Measurements from ENCODE around the gene NFE2L1. TPM values are rescaled to one million over a fixed set of nuclear protein-coding genes. Genes with fewer than 3 reads are reported as not detected.

The NFE2L1 gene
- polyA plus RNA-seq, 2 of the 4 experiments (the other 2 are of a cell fraction) = 108 to 283 TPM

- CTCF ChIA-PET = interaction anchor here (0.9 to 14.0 kb wide), 9 partner anchors 9 to 136 kb away, joined by 3 to 152 read pairs (median 4); partner anchors contain the start of genes NFE2L1 and SNX11
- FAIRE-seq (no peak), DNase-seq (ENCODE audit: low read depth in 1 of 2, low spot score in 1 of 2) (no peak), ATAC-seq (no peak)
- POLR2A ChIA-PET = interaction anchor here (1.8 kb wide), 1 partner anchor 14 kb away, joined by 5 read pairs; no protein-coding TSS in a partner anchor
- whole genome bisulfite sequencing (ENCODE audit: missing lambda C conversion rate) = 90% methylated on average over 4 of the region's 4 CpGs
- Histone ChIP-seq H3K27ac (no peak overlapping the region), H3K4me3 (no peak overlapping the region), H3K4me1 (peaks cover 23% of the 10 kb centered on the region), H3K9me3 (no peaks in the 10 kb centered on the region), H3K4me2 (no peak overlapping the region)
- TF ChIP-seq EHMT2 (IDR thresholded peaks at IDR 0.05; ENCODE audit: low read depth) (no peak), NPAS2 (CRISPR knock-in tag; IDR thresholded peaks at IDR 0.05; ENCODE audit: borderline replicate concordance) (no peak), PBX3 (IDR thresholded peaks at IDR 0.05) (no peak), BHLHE40 (IDR thresholded peaks at IDR 0.05; ENCODE audit: low read depth, low read length) (no peak)
Observed at GRCh38 chr17:48095611-48096010, 47.5 kb downstream of the NFE2L1 start.

GRCh38 chr17:48100160-48100559 lies 52.0 kb downstream of the NFE2L1 start:
- Histone ChIP-seq H3K4me1 (peaks cover 25% of the 10 kb centered on the region), H3K9me3 (no peaks in the 10 kb centered on the region), H3K4me2 (peak overlapping the region; percentile 91), H3K4me3 (peak overlapping the region; percentile 76), H3K27ac (peak overlapping the region; percentile 89 to 90)
- TF ChIP-seq SMC3 (IDR thresholded peaks at IDR 0.05) (no peak), EP300 (IDR thresholded peaks at IDR 0.05) (no peak), MYC (IDR thresholded peaks at IDR 0.05; ENCODE audit: borderline replicate concordance, low read length) (no peak), MAZ (IDR thresholded peaks at IDR 0.05; ENCODE audit: borderline replicate concordance, low read depth, low read length) (no peak), CHD4 (IDR thresholded peaks at IDR 0.05; ENCODE audit: borderline replicate concordance) (no peak), E2F6 (IDR thresholded peaks at IDR 0.05; ENCODE audit: borderline replicate concordance, low read depth) (no peak), EHF (CRISPR knock-in tag; IDR thresholded peaks at IDR 0.05) (no peak), NFE2L2 (conservative IDR thresholded peaks at IDR 0.05; ENCODE audit: low read length) (no peak), POLR2A (IDR thresholded peaks at IDR 0.05; ENCODE audit: low read length) (no peak), HES2 (IDR thresholded peaks at IDR 0.05) (no peak)
- FAIRE-seq = no peak
- WGBS (ENCODE audit: missing lambda C conversion rate) = 32% methylated on average over 10 of the region's 10 CpGs
- CTCF ChIA-PET = interaction anchor here (0.8 to 14.0 kb wide), 6 partner anchors 8 to 122 kb away, joined by 3 to 152 read pairs (median 8); no protein-coding TSS in a partner anchor
- POLR2A ChIA-PET = interaction anchor here (1.0 to 1.5 kb wide), 5 partner anchors 38 to 76 kb away, joined by 3 to 8 read pairs (median 3); partner anchors contain the start of gene NFE2L1
- DNase-seq (ENCODE audit: low read depth in 1 of 2, low spot score in 1 of 2) = no peak
- ATAC-seq = no peak

- WGBS (ENCODE audit: missing lambda C conversion rate) = 4% methylated on average over 23 of the region's 23 CpGs
Observed at GRCh38 chr17:48100591-48101011, 52.4 kb downstream of the NFE2L1 start.

GRCh38 chr17:48101012-48101720 lies 53.0 kb downstream of the NFE2L1 start, which contains the start of gene CBX1:
CBX1 (minus strand) TSS chr17:48101478; CDS start chr17:48077004, 24,474 bp downstream.
- DNase-seq (ENCODE audit: low read depth in 1 of 2, low spot score in 1 of 2) (peak; percentile 92 to 99), ATAC-seq (peak; percentile 93 to 97), FAIRE-seq (no peak)
- peaks cover 20% of the 10 kb centered on the region for H3K4me1 ChIP-seq
- H3K4me3 ChIP-seq = peak within 1 kb of the TSS; percentile 76
- no peaks in the 10 kb centered on the region for H3K9me3 ChIP-seq
- H3K4me2 ChIP-seq = peak within 1 kb of the TSS; percentile 91
- ChIA-PET POLR2A (interaction anchor here (1.0 to 1.5 kb wide), 6 partner anchors 39 to 77 kb away, joined by 3 to 8 read pairs (median 4); partner anchors contain the start of gene NFE2L1), CTCF (interaction anchor here (1.0 to 14.0 kb wide), 6 partner anchors 9 to 508 kb away, joined by 3 to 152 read pairs (median 8); no protein-coding TSS in a partner anchor)
- 2% methylated on average over 63 of the region's 79 CpGs for WGBS (ENCODE audit: missing lambda C conversion rate)
- H3K27ac ChIP-seq = peak within 1 kb of the TSS; percentile 89 to 90
- TF ChIP-seq MAX (IDR thresholded peaks at IDR 0.05) (peak; percentile 84; the same call in 1 of the 2 replicates), POLR2A (IDR thresholded peaks at IDR 0.05; ENCODE audit: low read length) (peak; percentile 68), CEBPB (IDR thresholded peaks at IDR 0.05) (no peak), EHMT2 (IDR thresholded peaks at IDR 0.05; ENCODE audit: low read depth) (no peak), CHD4 (IDR thresholded peaks at IDR 0.05; ENCODE audit: borderline replicate concordance) (peak; percentile 98; the same call in 1 of the 2 replicates), HOXB5 (CRISPR knock-in tag; IDR thresholded peaks at IDR 0.05) (peak; percentile 66; the same call in 1 of the 2 replicates), PHF8 (IDR thresholded peaks at IDR 0.05; ENCODE audit: borderline replicate concordance, low read depth) (peak; percentile 70), ELK1 (IDR thresholded peaks at IDR 0.05; ENCODE audit: low read depth, low read length) (no peak), SMC3 (IDR thresholded peaks at IDR 0.05) (no peak), FOSB (CRISPR knock-in tag; IDR thresholded peaks at IDR 0.05) (no peak), MYC (IDR thresholded peaks at IDR 0.05; ENCODE audit: borderline replicate concordance, low read length) (no peak), KDM1A (IDR thresholded peaks at IDR 0.05; ENCODE audit: low read depth) (0 out of 2 replicates have a peak, but pooled peaks have one; percentile 62), E2F6 (IDR thresholded peaks at IDR 0.05; ENCODE audit: borderline replicate concordance, low read depth) (peak; percentile 74), JUN (IDR thresholded peaks at IDR 0.05) (peak; percentile 56 to 86; a peak in 4 of 5 replicates), HDAC2 (IDR thresholded peaks at IDR 0.05) (peak; percentile 35; the same call in 1 of the 2 replicates)

More at GRCh38 chr17:48100591-48101011, 52.4 kb downstream of the NFE2L1 start:
- ChIA-PET CTCF (interaction anchor here (1.0 to 14.0 kb wide), 6 partner anchors 9 to 508 kb away, joined by 3 to 152 read pairs (median 8); no protein-coding TSS in a partner anchor), POLR2A (interaction anchor here (1.0 to 1.5 kb wide), 6 partner anchors 38 to 76 kb away, joined by 3 to 8 read pairs (median 4); partner anchors contain the start of gene NFE2L1)
- peak; percentile 64 to 67 for ATAC-seq
- no peaks in the 10 kb centered on the region for H3K9me3 ChIP-seq
- H3K4me1 ChIP-seq = peaks cover 25% of the 10 kb centered on the region
- FAIRE-seq = no peak
- H3K4me2 ChIP-seq = peak overlapping the region; percentile 91
- H3K27ac ChIP-seq = peak overlapping the region; percentile 89 to 90
- peak overlapping the region; percentile 76 for H3K4me3 ChIP-seq
- DNase-seq (ENCODE audit: low read depth in 1 of 2, low spot score in 1 of 2) = peak; percentile 71 to 79
- TF ChIP-seq TFCP2L1 (CRISPR knock-in tag; IDR thresholded peaks at IDR 0.05) (peak; percentile 58; the same call in 1 of the 2 replicates), MAFK (IDR thresholded peaks at IDR 0.05; ENCODE audit: partially characterized antibody) (no peak)

Measured in A549 (cell line).